Duodenal mucosa (tissue), 2 donors: ENCODE data around the gene SH3RF2.
"Not testable (repeated sequence)": the region's sequence is repeated elsewhere in the genome, so short reads cannot be mapped to it uniquely, and the experiment has no call there.

Source experiments
- H3K27ac ChIP-seq: one replicate; pipeline ENCODE4 v1.7.0; 2013; ENCODE audit warnings: low read depth, low read length
- H3K27me3 ChIP-seq, 2 donors: one replicate each; pipeline ENCODE4 v1.7.0; 2013; ENCODE audit warnings: low read length in 2 of 2, control low read depth in 1 of 2; ENCODE audit not compliant: insufficient read depth in 2 of 2, control insufficient read depth in 1 of 2
- H3K36me3 ChIP-seq, 2 donors: one replicate each; pipeline ENCODE4 v1.7.0; 2013; ENCODE audit warnings: low read length in 2 of 2, control low read depth in 1 of 2; ENCODE audit not compliant: insufficient read depth in 2 of 2, control insufficient read depth in 1 of 2
- H3K4me1 ChIP-seq, 2 donors: one replicate each; pipeline ENCODE4 v1.7.0; 2013; ENCODE audit warnings: low read length in 2 of 2, control low read depth in 1 of 2; ENCODE audit not compliant: insufficient read depth in 2 of 2, control insufficient read depth in 1 of 2
- H3K4me3 ChIP-seq, 2 donors: one replicate each; pipeline ENCODE4 v1.7.0; 2013; ENCODE audit warnings: low read length in 2 of 2, low read depth in 1 of 2
- H3K9ac ChIP-seq, 2 donors: one replicate each; pipeline ENCODE4 v1.7.0; 2013; ENCODE audit warnings: low read length in 2 of 2, low read depth in 1 of 2
- H3K9me3 ChIP-seq, 2 donors: one replicate each; pipeline ENCODE4 v1.7.0; 2013; ENCODE audit warnings: low read length in 2 of 2, control low read depth in 1 of 2; ENCODE audit not compliant: control insufficient read depth in 1 of 2

SH3RF2 gene

GRCh38 chr5:146103594-146103993 lies 167.2 kb downstream of the SH3RF2 start:
- no peak overlapping the region for H3K4me3 ChIP-seq
- H3K27ac ChIP-seq = no peak overlapping the region
- H3K36me3 ChIP-seq = no peaks in the 10 kb centered on the region
- no peak overlapping the region for H3K9ac ChIP-seq
- H3K4me1 ChIP-seq = no peaks in the 10 kb centered on the region
- H3K9me3 ChIP-seq = no peaks in the 10 kb centered on the region
- H3K27me3 ChIP-seq = no peaks in the 10 kb centered on the region

GRCh38 chr5:146105477-146105876 lies 169.1 kb downstream of the SH3RF2 start, which contains the start of gene PLAC8L1:
Gene PLAC8L1, minus strand, starts transcription at chr5:146105577. Its CDS starts 1,266 bp downstream, at chr5:146104311.
- no peaks in the 10 kb centered on the region for H3K36me3 ChIP-seq

GRCh38 chr5:146107901-146108300 lies 171.5 kb downstream of the SH3RF2 start:
- Histone ChIP-seq H3K9ac (no peak overlapping the region), H3K9me3 (no peaks in the 10 kb centered on the region), H3K4me1 (no peaks in the 10 kb centered on the region), H3K27me3 (no peaks in the 10 kb centered on the region), H3K27ac (no peak overlapping the region), H3K36me3 (peaks cover 0 to 5% of the 10 kb centered on the region in 2 donors), H3K4me3 (no peak overlapping the region)

More at GRCh38 chr5:146105477-146105876, 169.1 kb downstream of the SH3RF2 start, which contains the start of gene PLAC8L1:
- Histone ChIP-seq H3K9me3 (no peaks in the 10 kb centered on the region), H3K4me3 (no peak within 1 kb of the TSS), H3K27ac (no peak within 1 kb of the TSS), H3K9ac (no peak within 1 kb of the TSS), H3K27me3 (no peaks in the 10 kb centered on the region), H3K4me1 (no peaks in the 10 kb centered on the region)

- not testable (repeated sequence) for H3K27ac ChIP-seq, H3K27me3 ChIP-seq, H3K4me3 ChIP-seq, H3K36me3 ChIP-seq, H3K9me3 ChIP-seq, H3K4me1 ChIP-seq, H3K9ac ChIP-seq
These were observed 172.5 kb downstream of the SH3RF2 start for GRCh38 chr5:146108870-146109269.

- Histone ChIP-seq H3K36me3 (peaks cover 7 to 10% of the 10 kb centered on the region in 2 donors), H3K27ac (no peak overlapping the region), H3K4me1 (no peaks in the 10 kb centered on the region), H3K9ac (no peak overlapping the region), H3K27me3 (no peaks in the 10 kb centered on the region), H3K4me3 (no peak overlapping the region), H3K9me3 (no peaks in the 10 kb centered on the region)
These were observed 173.0 kb downstream of the SH3RF2 start for GRCh38 chr5:146109379-146109778.

GRCh38 chr5:146111409-146111808 lies 175.0 kb downstream of the SH3RF2 start:
- Histone ChIP-seq H3K9me3 (no peaks in the 10 kb centered on the region), H3K27ac (no peak overlapping the region), H3K27me3 (no peaks in the 10 kb centered on the region), H3K4me3 (no peak overlapping the region), H3K4me1 (no peaks in the 10 kb centered on the region), H3K9ac (no peak overlapping the region), H3K36me3 (peaks cover 7 to 13% of the 10 kb centered on the region in 2 donors)

- Histone ChIP-seq H3K27me3 (no peaks in the 10 kb centered on the region), H3K9ac (no peak overlapping the region), H3K4me3 (no peak overlapping the region), H3K27ac (no peak overlapping the region), H3K9me3 (no peaks in the 10 kb centered on the region), H3K36me3 (peaks cover 7 to 22% of the 10 kb centered on the region in 2 donors), H3K4me1 (no peaks in the 10 kb centered on the region)
These were observed 176.1 kb downstream of the SH3RF2 start for GRCh38 chr5:146112476-146112875.
